ENCODE data around the gene FAM20A.

DNA sequence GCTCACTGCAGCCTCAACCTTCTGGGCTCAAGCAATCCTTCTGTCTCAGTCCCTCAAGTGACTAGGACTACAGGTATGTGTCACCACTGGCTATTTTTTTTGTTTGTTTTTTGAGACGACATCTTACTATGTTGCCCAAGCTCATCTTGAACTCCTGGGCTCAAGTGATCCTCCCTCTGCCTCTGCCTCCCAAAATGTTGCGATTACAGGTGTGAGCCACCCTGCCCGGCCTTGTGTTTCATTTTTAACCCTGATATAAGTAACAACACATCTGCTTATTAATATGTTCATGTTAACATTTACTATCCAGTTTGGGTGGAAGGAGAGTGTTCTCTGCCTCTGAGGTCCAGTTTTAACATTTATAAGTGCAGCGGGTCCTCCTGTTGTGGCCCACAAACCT lies 3.1 kb downstream of the FAM20A start:
- TF ChIP-seq, protein P1, sequence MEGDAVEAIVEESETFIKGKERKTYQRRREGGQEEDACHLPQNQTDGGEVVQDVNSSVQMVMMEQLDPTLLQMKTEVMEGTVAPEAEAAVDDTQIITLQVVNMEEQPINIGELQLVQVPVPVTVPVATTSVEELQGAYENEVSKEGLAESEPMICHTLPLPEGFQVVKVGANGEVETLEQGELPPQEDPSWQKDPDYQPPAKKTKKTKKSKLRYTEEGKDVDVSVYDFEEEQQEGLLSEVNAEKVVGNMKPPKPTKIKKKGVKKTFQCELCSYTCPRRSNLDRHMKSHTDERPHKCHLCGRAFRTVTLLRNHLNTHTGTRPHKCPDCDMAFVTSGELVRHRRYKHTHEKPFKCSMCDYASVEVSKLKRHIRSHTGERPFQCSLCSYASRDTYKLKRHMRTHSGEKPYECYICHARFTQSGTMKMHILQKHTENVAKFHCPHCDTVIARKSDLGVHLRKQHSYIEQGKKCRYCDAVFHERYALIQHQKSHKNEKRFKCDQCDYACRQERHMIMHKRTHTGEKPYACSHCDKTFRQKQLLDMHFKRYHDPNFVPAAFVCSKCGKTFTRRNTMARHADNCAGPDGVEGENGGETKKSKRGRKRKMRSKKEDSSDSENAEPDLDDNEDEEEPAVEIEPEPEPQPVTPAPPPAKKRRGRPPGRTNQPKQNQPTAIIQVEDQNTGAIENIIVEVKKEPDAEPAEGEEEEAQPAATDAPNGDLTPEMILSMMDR (IDR thresholded peaks at IDR 0.05 in 2 of 3, conservative IDR thresholded peaks at IDR 0.05 in 1 of 3; ENCODE audit: borderline replicate concordance in 1 of 3, insufficient read depth in 1 of 3, low read depth in 2 of 3, low read length in 2 of 3): no peak
- no peak for TF ChIP-seq CEBPB (IDR thresholded peaks at IDR 0.05; ENCODE audit: low read depth)
- TF ChIP-seq ZNF274 (IDR thresholded peaks at IDR 0.05; ENCODE audit: low read depth, low read length): no peak
- TF ChIP-seq POLR2AphosphoS5 (IDR thresholded peaks at IDR 0.05; ENCODE audit: low read depth, low read length): no peak
- TF ChIP-seq, protein P2, sequence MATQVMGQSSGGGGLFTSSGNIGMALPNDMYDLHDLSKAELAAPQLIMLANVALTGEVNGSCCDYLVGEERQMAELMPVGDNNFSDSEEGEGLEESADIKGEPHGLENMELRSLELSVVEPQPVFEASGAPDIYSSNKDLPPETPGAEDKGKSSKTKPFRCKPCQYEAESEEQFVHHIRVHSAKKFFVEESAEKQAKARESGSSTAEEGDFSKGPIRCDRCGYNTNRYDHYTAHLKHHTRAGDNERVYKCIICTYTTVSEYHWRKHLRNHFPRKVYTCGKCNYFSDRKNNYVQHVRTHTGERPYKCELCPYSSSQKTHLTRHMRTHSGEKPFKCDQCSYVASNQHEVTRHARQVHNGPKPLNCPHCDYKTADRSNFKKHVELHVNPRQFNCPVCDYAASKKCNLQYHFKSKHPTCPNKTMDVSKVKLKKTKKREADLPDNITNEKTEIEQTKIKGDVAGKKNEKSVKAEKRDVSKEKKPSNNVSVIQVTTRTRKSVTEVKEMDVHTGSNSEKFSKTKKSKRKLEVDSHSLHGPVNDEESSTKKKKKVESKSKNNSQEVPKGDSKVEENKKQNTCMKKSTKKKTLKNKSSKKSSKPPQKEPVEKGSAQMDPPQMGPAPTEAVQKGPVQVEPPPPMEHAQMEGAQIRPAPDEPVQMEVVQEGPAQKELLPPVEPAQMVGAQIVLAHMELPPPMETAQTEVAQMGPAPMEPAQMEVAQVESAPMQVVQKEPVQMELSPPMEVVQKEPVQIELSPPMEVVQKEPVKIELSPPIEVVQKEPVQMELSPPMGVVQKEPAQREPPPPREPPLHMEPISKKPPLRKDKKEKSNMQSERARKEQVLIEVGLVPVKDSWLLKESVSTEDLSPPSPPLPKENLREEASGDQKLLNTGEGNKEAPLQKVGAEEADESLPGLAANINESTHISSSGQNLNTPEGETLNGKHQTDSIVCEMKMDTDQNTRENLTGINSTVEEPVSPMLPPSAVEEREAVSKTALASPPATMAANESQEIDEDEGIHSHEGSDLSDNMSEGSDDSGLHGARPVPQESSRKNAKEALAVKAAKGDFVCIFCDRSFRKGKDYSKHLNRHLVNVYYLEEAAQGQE (IDR thresholded peaks at IDR 0.05; ENCODE audit: low read depth): no peak
- TF ChIP-seq, protein P3, sequence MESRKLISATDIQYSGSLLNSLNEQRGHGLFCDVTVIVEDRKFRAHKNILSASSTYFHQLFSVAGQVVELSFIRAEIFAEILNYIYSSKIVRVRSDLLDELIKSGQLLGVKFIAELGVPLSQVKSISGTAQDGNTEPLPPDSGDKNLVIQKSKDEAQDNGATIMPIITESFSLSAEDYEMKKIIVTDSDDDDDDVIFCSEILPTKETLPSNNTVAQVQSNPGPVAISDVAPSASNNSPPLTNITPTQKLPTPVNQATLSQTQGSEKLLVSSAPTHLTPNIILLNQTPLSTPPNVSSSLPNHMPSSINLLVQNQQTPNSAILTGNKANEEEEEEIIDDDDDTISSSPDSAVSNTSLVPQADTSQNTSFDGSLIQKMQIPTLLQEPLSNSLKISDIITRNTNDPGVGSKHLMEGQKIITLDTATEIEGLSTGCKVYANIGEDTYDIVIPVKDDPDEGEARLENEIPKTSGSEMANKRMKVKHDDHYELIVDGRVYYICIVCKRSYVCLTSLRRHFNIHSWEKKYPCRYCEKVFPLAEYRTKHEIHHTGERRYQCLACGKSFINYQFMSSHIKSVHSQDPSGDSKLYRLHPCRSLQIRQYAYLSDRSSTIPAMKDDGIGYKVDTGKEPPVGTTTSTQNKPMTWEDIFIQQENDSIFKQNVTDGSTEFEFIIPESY (IDR thresholded peaks at IDR 0.05; ENCODE audit: extremely low read depth, insufficient replicate concordance, low read length): no peak

Measured in HCT116 (cell line).